NOMO-1 treated with dmso at 0.1 percent for 144 hours (cell line): Measurements from ENCODE around the gene PDPN.

Experiments used
- DNase-seq: peaks from one replicate; lab custom pipeline; 2025; ENCODE audit not compliant: unreplicated experiment; lab: John Stamatoyannopoulos, UW

PDPN gene

GRCh38 chr1:13576926-13577325, 6.7 kb upstream of the PDPN start:
- DNase-seq, result no peak

- no peak for DNase-seq
These were observed 5.8 kb upstream of the PDPN start for GRCh38 chr1:13577846-13578245.

DNA sequence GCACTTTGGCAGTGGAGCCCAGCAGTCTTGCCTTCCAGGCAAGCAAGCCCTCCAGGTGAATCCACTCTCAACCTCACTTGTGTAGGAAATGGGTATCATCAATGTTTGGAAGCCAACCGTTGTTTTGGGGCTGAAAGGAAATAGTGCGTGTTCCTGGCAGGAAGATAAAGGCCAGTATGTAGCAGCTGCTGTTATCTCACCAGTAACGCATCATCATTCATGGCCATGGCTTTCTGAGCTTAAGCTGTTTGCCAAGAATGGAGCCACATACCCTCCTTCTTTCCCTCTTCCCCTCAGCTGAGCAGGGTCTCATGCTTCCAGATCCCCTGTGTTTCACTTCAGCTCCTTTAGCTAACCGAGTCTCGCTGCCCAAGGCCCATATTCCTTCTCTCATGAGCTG, 2.2 kb upstream of the PDPN start:
- no peak for DNase-seq

GRCh38 chr1:13582713-13583443, 754 bp upstream of the PDPN start:
- DNase-seq, result no peak

DNA sequence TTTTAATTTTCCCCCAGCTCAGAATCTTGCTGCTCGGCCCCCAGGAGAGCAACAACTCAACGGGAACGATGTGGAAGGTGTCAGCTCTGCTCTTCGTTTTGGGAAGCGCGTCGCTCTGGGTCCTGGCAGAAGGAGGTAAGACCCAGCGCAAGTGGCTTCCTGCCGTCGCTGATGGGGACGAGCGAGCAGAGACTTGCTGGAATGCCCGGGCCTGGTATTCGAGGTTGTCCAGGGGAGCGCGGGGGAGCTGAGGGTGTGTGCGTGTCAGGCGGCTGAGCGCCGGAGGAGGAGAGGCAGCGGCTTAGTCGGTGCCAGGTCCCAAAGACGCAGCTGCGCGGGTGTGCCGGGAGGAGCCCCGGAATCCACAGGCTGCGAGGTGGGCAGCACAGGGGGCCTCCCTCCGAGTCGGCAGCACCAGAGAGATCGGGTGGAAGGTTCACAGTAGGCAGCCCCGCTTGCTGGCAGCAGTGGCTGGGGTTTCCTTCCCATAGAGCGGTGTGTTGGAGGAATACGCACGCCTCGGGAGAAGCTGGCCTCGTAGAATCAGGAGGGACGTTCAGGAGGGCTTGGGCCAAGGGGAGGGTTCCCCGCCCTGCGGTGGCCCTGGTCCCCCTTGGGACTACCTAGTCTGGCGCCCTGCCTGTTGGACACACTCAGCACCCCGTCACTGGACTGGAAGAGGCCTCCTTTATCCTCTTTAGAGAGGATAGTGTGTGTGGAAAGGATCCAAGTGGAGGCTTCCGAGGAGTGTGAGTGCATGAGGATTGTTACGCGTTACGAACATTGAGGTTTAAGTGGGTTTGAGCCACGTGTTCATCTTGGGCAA, 547 bp downstream of the PDPN start:
- DNase-seq, result no peak

- DNase-seq, result no peak
These were observed 1.4 kb downstream of the PDPN start for GRCh38 chr1:13584876-13585611.

DNA sequence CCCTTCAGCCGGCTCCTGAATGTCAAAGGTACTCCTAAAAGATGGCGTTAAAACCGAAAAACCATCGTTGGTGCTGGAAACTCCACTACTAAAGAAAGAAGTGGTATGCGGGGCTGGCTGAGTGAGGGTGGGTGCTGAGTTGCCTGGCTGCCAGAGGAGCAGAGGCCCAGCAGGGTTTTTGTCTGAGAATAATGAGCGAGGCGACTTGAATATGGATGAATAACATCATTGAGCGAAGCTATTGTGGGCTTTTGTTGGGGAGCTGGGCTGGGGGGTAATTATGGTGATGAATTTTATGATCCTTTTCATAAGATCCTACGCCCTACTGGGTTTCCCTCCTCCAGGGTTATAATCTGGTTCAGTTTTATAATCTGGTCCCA, 2.0 kb downstream of the PDPN start:
- no peak for DNase-seq

DNA sequence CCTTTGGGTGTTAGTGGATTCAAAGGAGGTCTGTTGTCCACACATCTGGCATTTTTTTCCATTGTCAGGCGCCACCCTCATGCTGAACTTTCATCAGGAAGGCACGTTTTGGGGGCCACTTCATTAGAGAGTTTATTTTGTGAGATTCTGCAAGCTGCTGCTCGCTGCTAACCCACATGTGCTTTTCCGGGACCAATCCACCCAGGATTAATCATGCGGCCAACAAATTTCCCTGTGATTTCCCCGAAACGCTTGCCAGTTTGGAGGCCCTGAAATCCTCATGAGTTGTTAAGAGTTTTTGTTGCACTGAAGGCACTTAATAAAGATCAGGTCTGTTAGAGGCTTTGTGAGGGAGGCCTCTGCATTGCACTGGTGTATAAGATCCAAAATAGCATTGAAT, 2.4 kb downstream of the PDPN start:
- DNase-seq, result no peak

DNA sequence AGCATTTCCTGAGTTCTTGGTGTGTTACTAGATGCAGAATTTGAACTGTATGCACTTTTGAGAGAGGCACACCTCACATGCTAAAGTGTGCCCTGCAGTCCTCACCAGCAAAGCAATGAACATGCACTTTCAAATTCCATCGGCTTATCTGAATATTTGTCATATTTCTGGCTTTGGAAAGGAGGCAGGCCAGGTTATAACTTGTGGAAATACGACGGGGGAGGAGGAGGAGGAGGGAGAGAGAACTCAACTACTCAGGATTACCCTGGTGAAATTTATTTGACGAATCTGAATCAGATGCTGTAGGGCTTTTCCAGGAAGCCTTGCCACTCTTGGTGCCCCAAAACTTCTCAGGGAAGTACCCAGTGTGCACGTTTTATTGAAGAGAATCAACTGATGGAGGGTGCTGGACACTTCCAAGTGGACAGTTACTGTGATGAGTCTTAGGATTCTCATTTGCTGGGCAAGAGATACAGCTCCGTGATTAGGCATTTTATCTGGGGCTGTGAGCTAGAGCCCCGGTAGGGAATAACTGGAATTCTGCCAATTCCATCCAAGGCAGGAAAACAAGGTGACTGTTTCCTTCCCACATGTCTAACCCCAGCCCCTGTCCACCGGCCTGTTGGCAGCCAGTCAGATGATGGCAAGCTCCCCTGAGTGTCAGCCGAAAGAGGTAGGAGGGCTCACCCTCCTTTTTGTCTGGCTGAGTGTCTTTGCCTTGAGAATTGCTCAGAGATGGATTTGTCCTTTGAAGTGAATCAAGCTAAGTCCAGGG, 3.8 kb downstream of the PDPN start:
- no peak for DNase-seq

DNA sequence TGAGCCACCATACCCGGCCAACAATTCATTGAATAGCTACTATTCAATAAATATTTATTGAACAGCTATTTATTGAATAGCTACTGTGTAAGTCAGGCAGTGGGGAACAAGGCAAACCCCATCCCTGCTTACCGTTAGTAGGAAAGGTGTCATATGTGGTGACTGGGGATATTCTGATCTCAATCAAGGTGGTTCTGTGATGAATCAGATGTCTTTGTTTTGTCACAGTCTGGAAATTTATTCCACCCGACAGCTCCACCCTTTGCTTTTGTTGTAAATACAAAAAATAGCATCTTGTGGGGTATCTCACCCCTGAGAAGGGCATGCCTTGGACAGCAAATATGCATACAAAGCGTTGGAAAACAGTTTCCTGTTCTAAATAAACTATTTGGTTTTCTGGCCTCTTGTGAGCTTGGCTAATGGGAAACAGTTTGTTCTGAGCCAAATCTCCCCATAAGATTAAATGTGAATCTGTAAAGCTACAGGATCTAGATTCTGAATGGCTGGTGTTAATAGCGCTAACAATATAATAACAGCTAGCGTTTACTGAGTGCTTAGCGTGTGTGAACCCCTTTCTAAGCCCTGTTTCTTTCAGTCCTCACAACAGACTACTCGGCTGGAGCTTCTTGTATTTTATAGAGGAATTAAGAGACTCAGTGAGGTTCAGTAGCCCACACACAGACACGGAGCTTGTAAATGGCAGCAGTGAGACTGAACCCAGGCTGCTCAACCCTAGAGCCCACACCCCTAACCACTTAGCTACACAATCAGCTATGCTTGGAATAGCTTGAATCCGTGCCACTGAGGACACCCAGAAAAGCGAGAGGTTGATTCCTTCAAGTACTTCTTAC, 5.5 kb downstream of the PDPN start:
- DNase-seq, result no peak

DNA sequence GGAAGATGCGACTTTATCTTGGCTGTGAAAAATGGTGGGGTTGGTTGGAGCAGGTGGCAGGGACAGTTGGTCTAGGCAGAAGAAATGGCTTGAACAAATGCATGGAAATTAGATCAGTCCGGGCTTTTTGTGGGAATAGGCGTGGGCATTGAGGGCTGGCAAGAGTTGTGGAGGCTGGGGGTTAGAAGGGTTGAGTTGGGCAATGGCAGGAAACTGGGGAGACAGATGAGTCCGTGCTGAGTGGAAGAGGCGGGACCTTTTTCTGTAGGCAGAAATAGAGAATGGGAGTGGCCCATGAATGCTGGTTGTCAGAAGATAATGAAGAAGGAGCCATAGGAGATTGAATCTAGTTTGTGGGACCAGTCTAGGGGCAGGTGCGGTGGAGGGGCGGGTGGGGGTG, 6.9 kb downstream of the PDPN start:
- DNase-seq, result no peak

DNA sequence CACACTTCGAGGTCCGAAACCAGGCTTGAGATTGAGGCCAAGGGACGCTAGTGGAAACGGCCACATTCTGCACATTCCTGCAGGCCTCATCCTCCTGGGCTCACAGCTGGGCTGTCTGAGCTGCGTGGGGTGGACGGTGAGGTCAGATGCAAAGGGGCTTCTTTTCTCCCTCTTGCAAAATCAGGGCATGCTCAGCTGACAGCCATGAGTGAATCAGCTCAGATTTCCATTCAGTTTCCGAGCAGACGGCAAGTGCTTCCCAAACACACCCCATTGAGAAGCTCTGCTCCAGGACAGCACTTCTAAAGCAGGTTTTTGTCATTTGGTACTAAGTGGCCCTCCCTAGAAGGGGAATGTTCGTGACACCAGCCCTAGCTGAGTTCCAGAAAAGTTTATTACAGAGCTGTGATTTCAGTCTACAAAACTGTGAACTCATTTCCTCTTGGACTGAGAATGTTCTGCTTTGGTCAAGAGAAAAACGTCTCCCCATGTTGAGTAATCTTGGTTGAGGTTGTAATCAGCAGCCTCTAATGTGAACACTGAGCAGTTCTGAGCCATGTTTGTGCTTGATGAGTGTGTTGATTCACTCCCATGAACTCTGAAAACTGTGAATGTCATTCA, 10.0 kb downstream of the PDPN start:
- no peak for DNase-seq

GRCh38 chr1:13595411-13595810, 11.8 kb downstream of the PDPN start:
- no peak for DNase-seq

- no peak for DNase-seq
These were observed 13.5 kb downstream of the PDPN start for GRCh38 chr1:13597166-13597565.

DNA sequence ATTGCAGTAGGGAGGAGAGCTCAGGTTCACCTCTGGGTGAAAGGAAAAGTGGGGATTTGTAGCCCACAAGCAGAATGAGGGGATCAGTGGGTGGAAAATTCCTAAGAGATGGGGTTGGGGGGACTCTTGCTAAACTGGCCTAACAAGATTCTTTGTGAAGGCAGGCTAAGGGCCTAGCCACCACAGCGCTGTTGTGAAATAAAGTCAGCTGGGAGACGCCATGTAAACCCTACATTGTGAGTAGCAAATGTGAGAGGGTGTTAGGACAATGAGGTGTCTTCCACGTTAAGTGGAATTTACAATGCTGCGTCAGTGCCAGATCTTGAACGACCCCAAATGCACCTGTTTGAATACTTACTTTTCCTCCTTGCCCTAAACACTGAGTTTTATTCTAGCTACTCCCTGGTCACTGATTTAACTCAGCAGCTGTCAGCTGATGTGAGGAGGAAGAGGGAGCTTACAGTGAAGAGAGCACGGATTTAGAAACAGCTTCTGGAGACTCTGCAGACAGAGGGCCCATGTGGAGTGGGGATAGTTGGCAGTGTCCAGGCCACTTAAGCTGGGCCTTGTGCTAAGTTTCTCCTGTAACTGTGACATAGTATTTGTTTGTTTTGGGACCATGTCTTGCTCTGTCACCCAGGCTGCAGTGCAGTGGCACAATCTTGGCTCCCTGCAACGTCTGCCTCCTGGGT, 17.3 kb downstream of the PDPN start:
- DNase-seq, result no peak

GRCh38 chr1:13604176-13604575, 20.5 kb downstream of the PDPN start:
- DNase-seq, result no peak

DNA sequence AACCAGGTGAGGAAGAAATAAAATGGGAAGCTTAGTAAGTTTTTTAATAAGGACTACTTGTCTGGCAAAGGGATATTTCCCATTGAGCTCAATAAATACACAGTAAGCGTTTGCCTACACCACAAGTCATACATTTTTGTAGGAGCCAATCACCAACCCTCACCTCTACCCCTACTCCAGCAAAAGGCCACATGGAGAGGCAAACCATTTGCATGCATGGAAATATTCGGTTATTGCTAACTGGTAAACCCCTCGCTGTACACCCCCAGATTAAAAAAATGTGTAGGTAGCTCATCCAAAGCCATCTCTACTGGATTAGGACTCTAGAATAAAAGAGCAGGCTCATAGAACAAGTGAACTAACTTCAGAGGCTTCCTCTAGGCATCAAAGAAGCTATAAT, 21.1 kb downstream of the PDPN start:
- no peak for DNase-seq

- no peak for DNase-seq
These were observed 21.5 kb downstream of the PDPN start for GRCh38 chr1:13605159-13605558.

DNA sequence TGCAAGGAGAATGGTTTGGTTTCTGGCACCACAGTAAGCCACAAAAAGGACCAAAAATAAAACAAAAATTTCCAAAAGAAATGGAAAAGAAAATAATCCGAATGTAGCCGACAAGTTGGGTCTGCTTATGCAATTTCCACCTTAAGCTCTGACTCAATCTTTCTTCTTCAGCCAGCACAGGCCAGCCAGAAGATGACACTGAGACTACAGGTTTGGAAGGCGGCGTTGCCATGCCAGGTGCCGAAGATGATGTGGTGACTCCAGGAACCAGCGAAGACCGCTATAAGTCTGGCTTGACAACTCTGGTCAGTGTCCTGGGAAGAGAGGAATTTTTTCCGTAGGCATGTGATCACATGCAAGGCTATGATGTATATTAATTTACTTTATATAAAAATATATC, 23.4 kb downstream of the PDPN start:
- no peak for DNase-seq
